Activated CD4-positive, alpha-beta T cell treated with anti-CD3 and anti-CD28 coated beads for 36 hours (primary cell): ENCODE measurements around the gene RAP1GAP. TPM values are rescaled to one million over a fixed set of nuclear protein-coding genes. Genes with fewer than 3 reads are reported as not detected.

Experiments
- ATAC-seq: fragments of 200-7000 bp; cut with Tn5 transposase; one replicate; pipeline ENCODE4 v1.10.0; 2021; ENCODE audit warnings: mild to moderate bottlenecking, moderate library complexity
- CTCF ChIA-PET: fragments of 350-600 bp; sonication (Branson Sonifier 250); formaldehyde crosslinking; loops from one replicate; lab custom pipeline; 2021; ENCODE audit warnings: antibody characterized with exemption; lab: Charles Lee
- POLR2A ChIA-PET: fragments of 350-600 bp; sonication (Branson Sonifier 250); formaldehyde crosslinking; loops from one replicate; lab custom pipeline; 2021; ENCODE audit warnings: antibody characterized with exemption, inconsistent platforms; lab: Charles Lee
- DNase-seq: peaks from one replicate; pipeline ENCODE4 v3.0.0-alpha.2; 2020
- H3K27ac Mint-ChIP-seq: one replicate; pipeline ENCODE4 v1.8.0; 2021; ENCODE audit warnings: mixed read lengths
- H3K27me3 Mint-ChIP-seq: one replicate; pipeline ENCODE4 v1.8.0; 2021; ENCODE audit warnings: mixed read lengths
- H3K36me3 Mint-ChIP-seq: one replicate; pipeline ENCODE4 v1.8.0; 2021; ENCODE audit warnings: low read depth, mixed read lengths
- H3K4me1 Mint-ChIP-seq: one replicate; pipeline ENCODE4 v1.8.0; 2021; ENCODE audit warnings: mixed read lengths
- H3K4me3 Mint-ChIP-seq: one replicate; pipeline ENCODE4 v1.8.0; 2021; ENCODE audit warnings: mild to moderate bottlenecking, moderate library complexity, mixed read lengths
- H3K9me3 Mint-ChIP-seq: one replicate; pipeline ENCODE4 v1.8.0; 2021; ENCODE audit warnings: low read depth, mixed read lengths
- intact Hi-C, 2 experiments: fragments of 100-400 bp; cut with DNase I in 1 of 2; cut with micrococcal nuclease in 1 of 2; formaldehyde crosslinking; loops; one replicate each; pipeline versions ENCODE4 v1.14.2 to v1.15.1; 2022 to 2024; cut with DNase I, micrococcal nuclease
- total RNA-seq, 2 experiments: library from RNA; stranded (reverse); gene quantifications; one replicate each; pipeline ENCODE4 v1.2.3, GENCODE V29; 2021

The RAP1GAP gene
- total RNA-seq, 2 experiments from 2014 or later: 2.1 to 2.5 TPM

DNA sequence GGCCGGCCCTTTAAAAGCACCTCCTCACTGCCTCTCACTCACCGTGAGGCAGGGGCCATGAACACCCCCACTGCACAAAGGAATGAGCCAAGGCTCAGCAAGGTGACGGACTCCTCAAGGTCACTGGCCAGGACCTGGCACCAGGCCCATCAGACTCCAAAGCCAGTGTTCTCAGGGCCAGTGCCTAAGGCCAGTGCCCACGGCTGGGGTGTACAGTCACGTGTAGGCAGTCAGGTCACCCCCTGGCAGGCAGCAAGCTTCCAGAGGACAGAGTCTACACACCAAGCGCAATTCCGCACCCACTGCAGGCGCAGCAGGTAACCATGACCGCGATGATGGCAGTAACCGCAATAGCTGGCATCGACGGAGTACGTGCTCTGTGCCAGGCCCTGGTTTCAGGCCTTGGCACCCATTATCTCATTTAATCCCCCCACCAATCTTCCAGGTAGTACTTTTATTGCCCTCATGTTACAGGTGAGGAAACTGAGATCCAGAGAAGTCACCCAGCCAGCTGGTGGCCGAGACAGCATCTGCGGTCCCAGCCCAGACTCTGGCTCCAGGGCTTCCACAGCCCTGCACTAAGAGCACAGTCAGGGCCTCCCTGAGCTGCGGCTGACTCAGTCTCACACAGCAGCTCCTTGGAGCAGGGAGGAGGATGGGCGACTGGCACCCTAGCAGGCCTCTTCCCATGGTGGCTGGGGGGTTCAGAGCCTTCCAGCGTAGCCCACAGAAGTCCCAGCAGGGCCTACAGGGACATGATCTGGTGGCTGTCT, 27.0 kb downstream of the RAP1GAP start:
- peaks cover 13% of the 10 kb centered on the region for H3K27me3 Mint-ChIP-seq
- peaks cover 5% of the 10 kb centered on the region for H3K4me1 Mint-ChIP-seq
- ChIA-PET POLR2A (no interaction called here), CTCF (no interaction called here)
- H3K27ac Mint-ChIP-seq: no peak overlapping the region
- DNase-seq (no peak), ATAC-seq (no peak)
- H3K9me3 Mint-ChIP-seq: no peaks in the 10 kb centered on the region
- intact Hi-C loops: no loop called here
- no peaks in the 10 kb centered on the region for H3K36me3 Mint-ChIP-seq
- H3K4me3 Mint-ChIP-seq: no peak overlapping the region

DNA sequence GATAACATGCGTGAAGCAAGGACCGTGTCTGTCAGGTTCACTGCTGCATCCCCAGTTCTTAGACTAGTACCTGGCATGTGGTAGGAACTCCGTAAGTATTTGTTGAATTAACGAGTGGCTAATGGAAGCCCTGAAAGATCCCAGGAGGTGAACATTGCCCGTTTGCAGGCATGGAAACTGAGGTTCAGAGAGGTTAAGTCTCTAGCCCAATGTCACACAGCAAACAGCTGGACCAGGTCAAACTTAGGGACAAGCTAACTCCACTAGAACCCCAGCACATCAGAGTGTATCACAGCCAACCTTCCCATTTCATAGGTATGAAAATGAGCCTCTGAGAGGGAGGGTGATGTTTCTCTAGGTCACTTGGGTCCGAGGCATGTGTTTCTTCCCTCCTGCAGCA, 27.6 kb downstream of the RAP1GAP start:
- intact Hi-C loops: no loop called here
- ChIA-PET CTCF (interaction anchor here (0.5 kb wide), 1 partner anchor 532 kb away, joined by 3 read pairs; no protein-coding TSS in a partner anchor), POLR2A (no interaction called here)
- no peaks in the 10 kb centered on the region for H3K36me3 Mint-ChIP-seq
- ATAC-seq (no peak), DNase-seq (no peak)
- H3K4me3 Mint-ChIP-seq: no peak overlapping the region
- H3K4me1 Mint-ChIP-seq: peaks cover 5% of the 10 kb centered on the region
- peaks cover 8% of the 10 kb centered on the region for H3K27me3 Mint-ChIP-seq
- no peak overlapping the region for H3K27ac Mint-ChIP-seq
- H3K9me3 Mint-ChIP-seq: no peaks in the 10 kb centered on the region

DNA sequence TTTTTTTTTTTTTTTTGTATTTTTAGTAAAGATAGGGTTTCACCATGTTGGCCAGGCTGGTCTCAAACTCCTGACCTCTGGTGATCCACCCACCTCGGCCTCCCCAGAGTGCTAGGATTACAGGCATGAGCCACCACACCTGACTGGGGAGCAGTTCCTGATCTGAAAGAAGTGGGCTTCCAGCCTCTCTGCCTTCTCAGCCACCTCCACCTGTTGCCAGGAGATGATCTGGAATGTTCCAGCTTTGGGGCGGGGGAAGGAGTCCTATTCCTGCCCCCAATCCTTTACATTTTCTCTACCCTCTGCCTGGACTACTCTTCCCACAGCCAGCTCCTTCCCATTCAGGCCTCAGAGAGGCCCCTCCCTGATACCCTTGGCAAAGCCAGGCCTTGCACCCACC, 28.1 kb downstream of the RAP1GAP start:
- H3K27ac Mint-ChIP-seq: no peak overlapping the region
- ChIA-PET CTCF (interaction anchor here (0.5 to 0.8 kb wide), 2 partner anchors 16 to 531 kb away, joined by 3 read pairs; no protein-coding TSS in a partner anchor), POLR2A (no interaction called here)
- ATAC-seq (no peak), DNase-seq (no peak)
- H3K36me3 Mint-ChIP-seq: no peaks in the 10 kb centered on the region
- no peaks in the 10 kb centered on the region for H3K9me3 Mint-ChIP-seq
- no peak overlapping the region for H3K4me3 Mint-ChIP-seq
- intact Hi-C loops: no loop called here
- H3K4me1 Mint-ChIP-seq: peaks cover 5% of the 10 kb centered on the region
- peaks cover 6% of the 10 kb centered on the region for H3K27me3 Mint-ChIP-seq

DNA sequence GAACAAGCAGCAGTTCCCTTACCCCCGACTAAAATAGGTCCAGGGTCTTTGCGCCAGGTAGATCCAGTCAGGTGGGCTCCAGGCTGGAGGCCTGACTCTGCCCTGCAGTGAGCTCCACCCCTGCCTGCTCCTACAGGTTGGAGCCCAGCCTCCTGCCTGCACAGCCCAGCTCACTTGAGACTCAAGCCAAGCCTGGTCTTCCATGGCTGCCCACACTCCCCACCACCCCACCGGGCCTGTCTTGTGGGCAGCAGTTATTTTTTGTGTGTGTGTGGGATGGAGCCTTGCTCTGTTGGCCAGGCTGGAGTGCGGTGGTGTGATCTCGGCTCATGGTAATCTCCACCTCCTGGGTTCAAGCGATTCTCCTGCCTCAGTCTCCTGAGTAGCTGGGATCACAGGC, 28.5 kb downstream of the RAP1GAP start:
- ChIA-PET CTCF (interaction anchor here (0.5 to 0.8 kb wide), 2 partner anchors 17 to 531 kb away, joined by 3 read pairs; no protein-coding TSS in a partner anchor), POLR2A (no interaction called here)
- intact Hi-C loops: no loop called here

DNA sequence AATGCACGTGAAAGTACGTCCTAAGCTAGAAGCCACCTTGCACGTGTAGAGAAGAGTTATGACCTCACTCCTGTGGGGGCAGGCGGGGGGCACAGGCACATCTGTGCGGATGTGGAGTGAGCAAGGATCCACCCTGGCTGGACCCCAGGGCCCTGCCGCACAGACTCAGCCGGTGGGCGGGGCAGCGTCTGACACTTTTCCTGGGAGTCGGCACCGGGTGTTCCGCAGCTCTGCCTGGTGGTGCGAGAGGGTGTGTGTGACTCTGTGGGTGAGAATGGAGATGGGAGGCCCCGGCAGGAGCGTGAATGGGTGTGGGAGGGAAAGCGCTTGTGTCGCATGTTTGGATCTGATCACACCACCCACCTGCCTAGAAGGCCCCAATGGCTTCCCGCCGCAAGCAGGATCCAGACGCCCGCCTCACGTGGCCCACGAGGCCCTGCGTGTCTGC, 29.5 kb downstream of the RAP1GAP start:
- ChIA-PET CTCF (no interaction called here), POLR2A (no interaction called here)
- Mint-ChIP-seq H3K4me3 (no peak overlapping the region), H3K4me1 (peaks cover 5% of the 10 kb centered on the region), H3K27me3 (peaks cover 6% of the 10 kb centered on the region), H3K27ac (no peak overlapping the region), H3K36me3 (no peaks in the 10 kb centered on the region), H3K9me3 (no peaks in the 10 kb centered on the region)
- intact Hi-C loops: no loop called here
- ATAC-seq (no peak), DNase-seq (no peak)

More for the DNA sequence above, 28.5 kb downstream of the RAP1GAP start:
- H3K4me3 Mint-ChIP-seq: no peak overlapping the region
- DNase-seq: no peak
- ATAC-seq: no peak
- no peak overlapping the region for H3K27ac Mint-ChIP-seq
- H3K9me3 Mint-ChIP-seq: no peaks in the 10 kb centered on the region
- no peaks in the 10 kb centered on the region for H3K36me3 Mint-ChIP-seq
- peaks cover 5% of the 10 kb centered on the region for H3K4me1 Mint-ChIP-seq
- H3K27me3 Mint-ChIP-seq: peaks cover 6% of the 10 kb centered on the region

DNA sequence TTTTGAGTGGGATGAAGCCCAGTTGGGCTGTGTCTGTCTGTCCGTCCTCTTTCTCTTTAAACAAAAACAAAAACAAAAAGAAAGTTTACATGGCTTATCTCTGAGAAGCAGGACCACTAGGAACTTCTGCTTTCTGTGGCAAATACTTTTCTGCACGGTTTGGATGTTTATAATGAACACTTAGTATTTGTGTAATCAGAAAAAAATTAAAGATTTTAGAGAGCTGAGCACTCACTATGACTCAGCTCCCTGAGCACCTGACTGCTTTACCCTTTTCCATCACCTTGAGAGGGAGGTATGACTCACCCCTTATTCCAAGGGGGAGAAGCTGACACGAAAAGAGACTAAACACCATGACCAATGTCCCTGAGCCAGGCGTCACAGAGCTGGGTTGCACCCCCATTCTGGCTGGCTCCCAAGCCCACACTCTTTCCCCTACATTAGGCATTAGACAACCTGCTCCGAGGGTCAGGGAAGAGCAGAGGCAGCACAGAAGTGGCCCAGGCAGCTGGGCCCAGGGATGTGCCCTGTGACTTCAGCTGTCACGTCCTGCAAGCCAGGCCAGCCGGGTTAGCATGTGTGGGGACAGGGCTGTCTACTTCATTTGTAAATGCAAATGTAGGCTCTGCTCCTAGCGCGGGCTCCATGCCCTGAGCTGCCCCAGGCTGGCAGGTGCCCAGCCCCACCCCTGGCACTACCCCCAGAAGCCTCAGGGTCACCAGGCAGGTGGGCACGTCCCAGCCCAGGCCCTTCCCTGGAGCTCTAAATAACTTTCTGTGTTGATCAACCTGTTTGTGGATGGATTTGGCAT, 30.4 kb downstream of the RAP1GAP start:
- ATAC-seq (peak; percentile 89), DNase-seq (peak; percentile 48)
- peaks cover 5% of the 10 kb centered on the region for H3K4me1 Mint-ChIP-seq
- intact Hi-C loops: no loop called here
- ChIA-PET POLR2A (no interaction called here), CTCF (interaction anchor here (0.5 to 0.9 kb wide), 3 partner anchors 20 to 296 kb away, joined by 3 to 4 read pairs (median 4); no protein-coding TSS in a partner anchor)
- H3K27ac Mint-ChIP-seq: no peak overlapping the region
- H3K36me3 Mint-ChIP-seq: no peaks in the 10 kb centered on the region
- no peaks in the 10 kb centered on the region for H3K9me3 Mint-ChIP-seq
- H3K4me3 Mint-ChIP-seq: no peak overlapping the region
- H3K27me3 Mint-ChIP-seq: peaks cover 6% of the 10 kb centered on the region

DNA sequence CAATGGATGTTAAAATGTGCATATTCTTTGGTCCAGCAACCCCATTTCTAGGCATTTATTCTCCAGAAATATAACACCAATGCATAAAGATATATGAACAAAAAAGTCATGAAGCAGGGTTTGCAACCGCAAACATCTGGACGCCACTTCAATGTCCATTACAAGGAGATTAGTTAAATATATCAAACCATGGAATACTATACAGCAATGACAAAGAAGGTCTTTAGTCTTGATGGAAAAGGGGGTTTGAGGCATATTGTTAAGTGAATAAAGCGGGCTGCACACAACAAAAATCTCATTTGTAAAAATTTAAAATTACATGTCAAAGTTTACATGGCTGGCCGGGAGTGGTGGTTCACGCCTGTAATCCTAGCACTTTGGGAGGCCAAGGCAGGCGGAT, 31.6 kb downstream of the RAP1GAP start:
- ChIA-PET POLR2A (no interaction called here), CTCF (no interaction called here)
- H3K27me3 Mint-ChIP-seq: peaks cover 2% of the 10 kb centered on the region
- no peaks in the 10 kb centered on the region for H3K36me3 Mint-ChIP-seq
- no peak overlapping the region for H3K4me3 Mint-ChIP-seq
- H3K9me3 Mint-ChIP-seq: no peaks in the 10 kb centered on the region
- no peak overlapping the region for H3K27ac Mint-ChIP-seq
- no peak for DNase-seq
- ATAC-seq: no peak
- intact Hi-C loops: no loop called here
- H3K4me1 Mint-ChIP-seq: peaks cover 5% of the 10 kb centered on the region

DNA sequence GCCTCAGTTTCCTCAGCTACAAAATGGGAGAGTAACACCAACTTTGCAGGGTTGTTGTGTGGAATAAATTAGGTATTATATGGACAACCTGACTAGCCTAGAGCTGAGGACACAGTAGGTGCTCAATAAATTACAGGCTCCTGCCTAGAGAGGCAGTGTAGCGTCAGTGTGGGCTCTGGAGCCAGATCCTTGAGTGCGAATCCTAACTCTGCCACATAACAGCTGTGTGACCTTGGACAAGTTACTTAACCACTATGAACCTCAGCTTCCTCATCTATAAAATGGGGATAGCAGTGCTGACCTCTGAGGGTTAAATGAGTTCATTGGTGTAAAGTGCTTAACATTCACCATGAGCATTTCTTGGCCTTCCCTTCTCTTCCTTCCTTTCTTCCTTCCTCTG, 33.1 kb downstream of the RAP1GAP start:
- DNase-seq: no peak
- ChIA-PET CTCF (interaction anchor here (0.9 kb wide), 1 partner anchor 27 kb away, joined by 5 read pairs; no protein-coding TSS in a partner anchor), POLR2A (no interaction called here)
- Mint-ChIP-seq H3K27ac (no peak overlapping the region), H3K36me3 (no peaks in the 10 kb centered on the region), H3K27me3 (peaks cover 2% of the 10 kb centered on the region), H3K4me3 (no peak overlapping the region), H3K9me3 (no peaks in the 10 kb centered on the region), H3K4me1 (peaks cover 5% of the 10 kb centered on the region)
- intact Hi-C loops: no loop called here
- no peak for ATAC-seq

DNA sequence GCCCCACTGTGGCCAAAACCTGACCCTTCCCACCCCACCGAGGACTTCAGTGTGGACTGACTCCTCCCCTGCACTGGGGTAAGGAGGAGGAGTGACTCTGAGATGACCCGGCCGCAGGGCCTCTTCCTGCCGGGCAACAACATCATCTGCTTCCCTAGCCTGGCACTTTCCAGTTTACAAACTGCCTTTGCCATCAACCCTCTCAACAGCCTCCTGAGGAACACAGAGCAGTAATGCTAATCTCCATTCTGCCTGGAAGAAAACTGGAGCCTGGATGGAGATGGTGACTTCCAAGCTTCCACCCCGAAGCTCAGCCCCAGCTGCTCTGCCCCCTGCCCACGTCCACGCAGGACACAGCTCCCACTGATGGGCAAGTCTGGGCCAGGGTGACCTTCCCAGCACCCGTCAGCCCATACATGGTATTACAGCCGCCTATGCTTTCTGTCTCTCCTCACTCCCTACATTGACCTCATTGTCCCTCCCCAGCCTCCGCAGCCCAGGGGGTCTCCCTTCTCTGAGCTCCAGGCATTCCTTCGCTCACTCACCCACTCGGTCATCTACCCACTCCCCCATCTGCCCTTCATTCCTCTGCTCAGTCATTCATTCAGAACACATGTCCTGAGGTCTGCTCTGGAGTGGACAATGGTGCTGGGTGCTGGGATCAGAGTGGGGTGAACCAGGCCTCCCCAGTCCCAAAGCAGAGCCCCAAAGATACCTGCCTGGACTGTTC, 34.2 kb downstream of the RAP1GAP start:
- no peaks in the 10 kb centered on the region for H3K27me3 Mint-ChIP-seq
- H3K9me3 Mint-ChIP-seq: no peaks in the 10 kb centered on the region
- ChIA-PET CTCF (no interaction called here), POLR2A (no interaction called here)
- H3K4me3 Mint-ChIP-seq: no peak overlapping the region
- DNase-seq (no peak), ATAC-seq (no peak)
- intact Hi-C loops: no loop called here
- H3K4me1 Mint-ChIP-seq: peaks cover 5% of the 10 kb centered on the region
- H3K27ac Mint-ChIP-seq: no peak overlapping the region
- H3K36me3 Mint-ChIP-seq: no peaks in the 10 kb centered on the region

DNA sequence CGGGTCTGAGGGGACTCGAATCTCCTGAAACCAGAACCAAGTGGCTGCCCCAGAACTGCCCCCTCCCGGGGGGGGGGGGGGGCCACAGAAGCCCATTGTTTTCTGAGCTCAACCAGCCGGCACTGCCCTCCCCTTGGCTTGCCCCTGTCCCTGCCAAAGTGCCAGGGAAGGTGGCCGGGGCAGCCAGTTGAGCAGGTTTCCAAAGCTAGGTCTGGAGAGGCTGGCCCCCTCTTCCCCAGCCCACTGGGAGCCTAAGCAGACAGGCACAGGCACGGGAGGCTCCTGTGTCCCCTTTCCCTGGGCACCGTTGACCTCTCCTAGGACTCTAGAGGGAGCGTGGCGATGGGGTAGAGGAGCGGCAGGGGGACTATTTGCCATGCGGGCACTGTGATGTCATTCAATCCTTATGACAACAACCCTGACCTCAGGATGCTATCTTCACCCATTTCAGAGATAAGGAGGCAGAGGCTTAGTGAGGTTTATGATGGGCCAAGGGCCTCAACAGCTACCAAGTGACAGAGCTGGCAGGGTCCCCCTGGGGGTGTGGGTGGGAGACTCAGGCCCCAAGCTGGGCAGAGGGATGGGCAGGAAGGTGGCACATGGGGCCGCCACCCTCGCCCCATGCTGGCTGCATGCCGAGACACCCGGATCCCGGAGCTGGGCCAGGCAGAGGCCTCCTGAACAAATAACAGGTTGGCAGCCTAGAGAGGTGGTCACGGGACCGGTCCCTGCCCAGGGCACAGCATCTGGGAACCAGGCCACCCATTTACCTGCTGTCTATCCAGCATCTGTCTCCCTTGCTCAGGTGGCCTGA, 35.0 kb downstream of the RAP1GAP start:
- DNase-seq: no peak
- ChIA-PET POLR2A (no interaction called here), CTCF (interaction anchor here (0.6 kb wide), 1 partner anchor 140 kb away, joined by 3 read pairs; no protein-coding TSS in a partner anchor)
- Mint-ChIP-seq H3K36me3 (no peaks in the 10 kb centered on the region), H3K9me3 (no peaks in the 10 kb centered on the region), H3K27ac (no peak overlapping the region), H3K27me3 (peaks cover 4% of the 10 kb centered on the region), H3K4me1 (peaks cover 5% of the 10 kb centered on the region), H3K4me3 (no peak overlapping the region)
- intact Hi-C loops: no loop called here
- ATAC-seq: no peak
